H1 (cell line): Measurements from ENCODE around the gene OLFML2B.

Experiments used
- CEBPB ChIP-seq: IDR thresholded peaks from 2 replicates; pipeline ENCODE4 v1.6.1; 2012; ENCODE audit warnings: low read depth, low read length
- CREB1 ChIP-seq: IDR thresholded peaks from 2 replicates; pipeline ENCODE4 v1.6.1; 2012; ENCODE audit warnings: inconsistent platforms
- EZH2 ChIP-seq: fragments of 200-600 bp; sonication (generic); IDR thresholded peaks from 2 replicates; pipeline ENCODE4 v1.7.1; 2012; ENCODE audit warnings: low read depth, mild to moderate bottlenecking, moderate library complexity, low read length, inconsistent platforms; ENCODE audit not compliant: severe bottlenecking
- MAX ChIP-seq: IDR thresholded peaks from 2 replicates; pipeline ENCODE4 v1.6.1; 2012; ENCODE audit warnings: inconsistent platforms
- NANOG ChIP-seq: IDR thresholded peaks from 2 replicates; pipeline ENCODE4 v1.6.1; 2011; ENCODE audit warnings: low read length, low read depth, mild to moderate bottlenecking, inconsistent platforms; ENCODE audit not compliant: insufficient read depth, poor library complexity, severe bottlenecking
- PHF8 ChIP-seq: fragments of 200-600 bp; sonication (generic); conservative IDR thresholded peaks from 2 replicates; pipeline ENCODE4 v1.7.1; 2012; ENCODE audit warnings: low read depth, mild to moderate bottlenecking, inconsistent platforms, low read length, moderate library complexity
- POLR2A ChIP-seq, 2 experiments: IDR thresholded peaks; 1 replicate in 1 of 2; 2 replicates in 1 of 2; pipeline ENCODE4 v1.6.1; 2011; ENCODE audit warnings: low read depth in 2 of 2, low read length in 2 of 2, mild to moderate bottlenecking in 2 of 2; ENCODE audit errors: control extremely low read depth in 1 of 2
- RFX5 ChIP-seq: IDR thresholded peaks from 2 replicates; pipeline ENCODE4 v1.6.1; 2011; ENCODE audit warnings: low read depth, low read length, improper control_type of control experiment, borderline replicate concordance
- TAF1 ChIP-seq: IDR thresholded peaks from 2 replicates; pipeline ENCODE4 v1.6.1; 2011; ENCODE audit warnings: mild to moderate bottlenecking, low read depth, low read length
- TBP ChIP-seq: IDR thresholded peaks from 2 replicates; pipeline ENCODE4 v1.6.1; 2011; ENCODE audit warnings: low read depth, low read length, improper control_type of control experiment
- TF ChIP-seq, protein P1 (sequence below), 3 experiments: IDR thresholded peaks; 1 replicate in 2 of 3; 2 replicates in 1 of 3; pipeline versions ENCODE4 v1.5.1 to v1.6.1; 2011; ENCODE audit warnings: low read length in 3 of 3, mild to moderate bottlenecking in 3 of 3, inconsistent platforms in 2 of 3, low read depth in 1 of 3, moderate library complexity in 1 of 3; ENCODE audit not compliant: insufficient read depth in 1 of 3; ENCODE audit errors: control extremely low read depth in 1 of 3

DNA sequence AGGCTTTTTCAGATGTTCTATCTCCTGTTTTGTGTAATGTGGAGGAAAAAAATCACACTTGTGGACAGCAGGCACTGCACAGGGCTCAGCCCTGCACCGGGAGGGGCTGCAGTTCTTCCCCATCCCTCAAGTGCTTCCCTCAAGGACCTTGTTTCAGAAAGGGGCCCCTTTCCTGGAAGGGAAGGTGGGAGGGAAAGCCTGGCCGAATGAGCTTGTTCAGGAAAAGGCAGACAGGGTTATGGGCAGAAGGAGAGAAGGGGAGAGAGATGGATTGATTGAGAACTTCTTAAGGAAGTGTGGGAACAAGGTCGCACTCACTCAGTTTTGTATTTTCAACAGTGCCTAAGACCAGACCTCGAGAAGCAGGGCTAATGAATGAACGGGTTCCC, 41.2 kb downstream of the OLFML2B start:
- TF ChIP-seq RFX5 (no peak), EZH2 (no peak), TAF1 (no peak), PHF8 (no peak), POLR2A (IDR thresholded peaks at IDR 0.05; ENCODE audit: control extremely low read depth in 1 of 2, low read depth in 2 of 2, low read length in 2 of 2) (no peak), TBP (no peak), NANOG (no peak), MAX (no peak), CREB1 (no peak), CEBPB (no peak)
- TF ChIP-seq, protein P1, sequence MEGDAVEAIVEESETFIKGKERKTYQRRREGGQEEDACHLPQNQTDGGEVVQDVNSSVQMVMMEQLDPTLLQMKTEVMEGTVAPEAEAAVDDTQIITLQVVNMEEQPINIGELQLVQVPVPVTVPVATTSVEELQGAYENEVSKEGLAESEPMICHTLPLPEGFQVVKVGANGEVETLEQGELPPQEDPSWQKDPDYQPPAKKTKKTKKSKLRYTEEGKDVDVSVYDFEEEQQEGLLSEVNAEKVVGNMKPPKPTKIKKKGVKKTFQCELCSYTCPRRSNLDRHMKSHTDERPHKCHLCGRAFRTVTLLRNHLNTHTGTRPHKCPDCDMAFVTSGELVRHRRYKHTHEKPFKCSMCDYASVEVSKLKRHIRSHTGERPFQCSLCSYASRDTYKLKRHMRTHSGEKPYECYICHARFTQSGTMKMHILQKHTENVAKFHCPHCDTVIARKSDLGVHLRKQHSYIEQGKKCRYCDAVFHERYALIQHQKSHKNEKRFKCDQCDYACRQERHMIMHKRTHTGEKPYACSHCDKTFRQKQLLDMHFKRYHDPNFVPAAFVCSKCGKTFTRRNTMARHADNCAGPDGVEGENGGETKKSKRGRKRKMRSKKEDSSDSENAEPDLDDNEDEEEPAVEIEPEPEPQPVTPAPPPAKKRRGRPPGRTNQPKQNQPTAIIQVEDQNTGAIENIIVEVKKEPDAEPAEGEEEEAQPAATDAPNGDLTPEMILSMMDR (IDR thresholded peaks at IDR 0.05; ENCODE audit: control extremely low read depth in 1 of 3, insufficient read depth in 1 of 3, low read depth in 1 of 3, low read length in 3 of 3): no peak
